Lung (tissue), 12 donors: ENCODE measurements around the gene CHCT1. TPM values are rescaled to one million over a fixed set of nuclear protein-coding genes. Genes with fewer than 3 reads are reported as not detected.
"Not testable (repeated sequence)": the region's sequence is repeated elsewhere in the genome, so short reads cannot be mapped to it uniquely, and the experiment has no call there.

Source experiments
- ATAC-seq: fragments of 200-7000 bp; cut with Tn5 transposase; one replicate; pipeline ENCODE4 v1.9.1; 2020; ENCODE audit warnings: moderate number of reproducible peaks; ENCODE audit not compliant: insufficient read depth, low FRiP score
- DNase-seq, 3 donors: peaks; one replicate each; pipeline ENCODE4 v3.0.0-alpha.2; 2013 to 2017
- H3K27ac ChIP-seq, 2 donors: one replicate each; pipeline ENCODE4 v1.5.1; 2013; ENCODE audit warnings: mild to moderate bottlenecking in 2 of 2, moderate library complexity in 2 of 2, control low read depth in 1 of 2, inconsistent platforms in 1 of 2, low read depth in 1 of 2, low read length in 1 of 2
- H3K27me3 ChIP-seq, 3 donors: one replicate each; pipeline ENCODE4 v1.5.1; 2013; ENCODE audit warnings: low read length in 2 of 3; ENCODE audit not compliant: control insufficient read depth in 3 of 3, insufficient read depth in 3 of 3
- H3K36me3 ChIP-seq, 4 donors: one replicate each; pipeline ENCODE4 v1.5.1; 2013; ENCODE audit warnings: low read length in 4 of 4, mild to moderate bottlenecking in 1 of 4, moderate library complexity in 1 of 4; ENCODE audit not compliant: control insufficient read depth in 4 of 4, insufficient read depth in 4 of 4
- H3K4me1 ChIP-seq, 5 donors: one replicate each; pipeline ENCODE4 v1.5.1; 2013; ENCODE audit warnings: low read length in 5 of 5, mild to moderate bottlenecking in 2 of 5, moderate library complexity in 1 of 5; ENCODE audit not compliant: control insufficient read depth in 5 of 5, insufficient read depth in 5 of 5
- H3K4me3 ChIP-seq: one replicate; pipeline ENCODE4 v1.5.1; 2013; ENCODE audit warnings: mild to moderate bottlenecking, control low read depth, moderate library complexity
- H3K9ac ChIP-seq, 2 donors: one replicate each; pipeline ENCODE4 v1.5.1; 2013; ENCODE audit warnings: low read length in 2 of 2, control low read depth in 1 of 2; ENCODE audit not compliant: insufficient read depth in 1 of 2
- H3K9me3 ChIP-seq, 4 donors: one replicate each; pipeline ENCODE4 v1.5.1; 2013; ENCODE audit warnings: low read length in 3 of 4, mild to moderate bottlenecking in 1 of 4, moderate library complexity in 1 of 4; ENCODE audit not compliant: control insufficient read depth in 4 of 4, insufficient read depth in 3 of 4
- CTCF ChIP-seq: IDR thresholded peaks from 2 replicates; pipeline ENCODE4 v1.5.1; 2012; ENCODE audit warnings: mild to moderate bottlenecking; ENCODE audit errors: control extremely low read depth, extremely low read depth
- WGBS, 2 donors: extraction: QIAGEN DNeasy Blood & Tissue Kit; methylation state at CpG; one replicate each; pipeline ENCODE4 v1.1.7; 2013; 5-methylcytosine and 5-hydroxymethylcytosine counted together
- polyA plus RNA-seq, 2 donors: library from polyadenylated mRNA; stranded (reverse); fragments of 200-250 nt; gene quantifications; one replicate each; pipeline ENCODE4 v1.2.1, GENCODE V29; 2013
- total RNA-seq, 2 donors: library from RNA; depleted of rRNA in 1 of 2; stranded (reverse); fragments of >200 nt in 1 of 2; gene quantifications; one replicate each; pipeline ENCODE4 v1.2.1, GENCODE V29; 2014 to 2021
- donor health status: control.
- donor health status: control.
- donor health status: Bipolar disorder and iron deficiency.
- donor health status: healthy.
- donor health status: DM: yes; HTN: yes; CAD: no.

CHCT1 gene
- total and polyA plus RNA-seq, 4 donors = 0.10 to 0.12 TPM; not detected in 2

GRCh38 chr17:60426596-60426995 lies 4.3 kb downstream of the CHCT1 start:
- no peak for ATAC-seq
- Histone ChIP-seq H3K4me1 (peaks cover 0 to 4% (median 0%) of the 10 kb centered on the region in 5 donors), H3K27ac (no peak overlapping the region), H3K4me3 (no peak overlapping the region), H3K27me3 (no peaks in the 10 kb centered on the region), H3K9ac (no peak overlapping the region), H3K36me3 (no peaks in the 10 kb centered on the region), H3K9me3 (no peaks in the 10 kb centered on the region)
- no peak for DNase-seq
- WGBS, 2 donors = 87 to 91% methylated on average over 10 of the region's 10 CpGs
- no peak for TF ChIP-seq CTCF

GRCh38 chr17:60428491-60428890 lies 6.2 kb downstream of the CHCT1 start:
- H3K9ac ChIP-seq, ATAC-seq, H3K9me3 ChIP-seq, H3K27ac ChIP-seq, H3K4me3 ChIP-seq, DNase-seq, H3K4me1 ChIP-seq, H3K36me3 ChIP-seq, H3K27me3 ChIP-seq: not testable (repeated sequence)
- WGBS, 2 donors = 81 to 88% methylated on average over 6 of the region's 6 CpGs

GRCh38 chr17:60430561-60430960 lies 8.3 kb downstream of the CHCT1 start:
- H3K27ac ChIP-seq, H3K9me3 ChIP-seq, H3K36me3 ChIP-seq, H3K4me1 ChIP-seq, ATAC-seq, H3K4me3 ChIP-seq, H3K9ac ChIP-seq, H3K27me3 ChIP-seq, DNase-seq: not testable (repeated sequence)
- WGBS, 2 donors = 91% methylated on average over 7 of the region's 7 CpGs

GRCh38 chr17:60433021-60433997 lies 11.0 kb downstream of the CHCT1 start:
- not testable (repeated sequence) for H3K9ac ChIP-seq, H3K4me1 ChIP-seq, DNase-seq, H3K36me3 ChIP-seq, H3K27ac ChIP-seq, H3K27me3 ChIP-seq, H3K9me3 ChIP-seq, ATAC-seq, H3K4me3 ChIP-seq
- 96 to 99% methylated on average over 4 of the region's 4 CpGs for WGBS, 2 donors
